Measurements from ENCODE around the gene RCHY1. TPM values are rescaled to one million over a fixed set of nuclear protein-coding genes. Genes with fewer than 3 reads are reported as not detected.

The RCHY1 gene
- total RNA-seq, 2 experiments from 2014 or later, result 33.1 to 33.3 TPM

GRCh38 chr4:75432683-75433082 is 81.5 kb downstream of the RCHY1 start:
- peaks cover 10% of the 10 kb centered on the region for H3K27me3 Mint-ChIP-seq
- ChIA-PET CTCF (no interaction called here), POLR2A (no interaction called here)
- no peak for TF ChIP-seq CTCF (IDR thresholded peaks at IDR 0.05)
- H3K4me1 Mint-ChIP-seq (ENCODE audit: low read depth), result no peaks in the 10 kb centered on the region
- peaks cover 10% of the 10 kb centered on the region for H3K9me3 Mint-ChIP-seq
- no peak overlapping the region for H3K27ac Mint-ChIP-seq
- no peak overlapping the region for H3K4me3 Mint-ChIP-seq
- H3K36me3 Mint-ChIP-seq (ENCODE audit: low read depth), result no peaks in the 10 kb centered on the region
- ATAC-seq, result no peak
- peak; percentile 9 for DNase-seq
- intact Hi-C loops (cut with micrococcal nuclease), result no loop called here

GRCh38 chr4:75429208-75429607 is 85.0 kb downstream of the RCHY1 start:
- Mint-ChIP-seq H3K27ac (no peak overlapping the region), H3K9me3 (peaks cover 2% of the 10 kb centered on the region), H3K4me1 (ENCODE audit: low read depth) (no peaks in the 10 kb centered on the region), H3K36me3 (ENCODE audit: low read depth) (no peaks in the 10 kb centered on the region), H3K27me3 (peaks cover 7% of the 10 kb centered on the region), H3K4me3 (no peak overlapping the region)
- ATAC-seq (no peak), DNase-seq (no peak)
- ChIA-PET POLR2A (no interaction called here), CTCF (no interaction called here)
- intact Hi-C loops (cut with micrococcal nuclease), result no loop called here
- no peak for TF ChIP-seq CTCF (IDR thresholded peaks at IDR 0.05)

Other genes starting within 250 kb of the RCHY1 start
- 10 to 100 TPM; 16.6 to 19.1 TPM for gene THAP6, start 70 bp upstream of the RCHY1 start, total RNA-seq
- not detected for gene ODAPH, start 41.7 kb upstream of the RCHY1 start, total RNA-seq
- gene CDKL2, start 116.1 kb upstream of the RCHY1 start, total RNA-seq, result 1 to 10 TPM in 1 of 2 experiments, under 1 TPM in 1; 0.83 to 1.0 TPM
- gene G3BP2, start 159.0 kb upstream of the RCHY1 start, total RNA-seq, result 100 to 1,000 TPM; 185 to 197 TPM
- 10 to 100 TPM; 50.5 to 52.0 TPM for gene USO1, start 210.2 kb upstream of the RCHY1 start, total RNA-seq